ENCODE results near the gene ARSG. TPM values are rescaled to one million over a fixed set of nuclear protein-coding genes. Genes with fewer than 3 reads are reported as not detected.

ARSG gene
- polyA plus RNA-seq, 1 of the 3 experiments (the other 2 are of a cell fraction) = 0.41 TPM

- CTCF ChIA-PET = interaction anchor here (0.6 to 1.7 kb wide), 4 partner anchors 24 to 346 kb away, joined by 3 to 8 read pairs (median 4); no protein-coding TSS in a partner anchor
- Histone ChIP-seq H3K4me2 (no peak overlapping the region), H3F3A (replicated peaks; ENCODE audit: insufficient read depth) (no peaks in the 10 kb centered on the region), H3K36me3 (replicated peaks in 1 of 2; ENCODE audit: control insufficient read depth in 1 of 2, insufficient read depth in 2 of 2, low read length in 1 of 2) (no peaks in the 10 kb centered on the region), H3K27ac (ENCODE audit: low read depth in 2 of 2, low read length in 1 of 2) (no peak overlapping the region), H3K9ac (no peak overlapping the region), H4K20me1 (ENCODE audit: insufficient read depth) (no peaks in the 10 kb centered on the region), H2AFZ (ENCODE audit: low read depth) (no peak overlapping the region), H3K79me2 (ENCODE audit: insufficient read depth) (no peaks in the 10 kb centered on the region), H3K9me2 (no peaks in the 10 kb centered on the region), H3K4me3 (ENCODE audit: low read depth in 2 of 2, low read length in 1 of 2) (no peak overlapping the region), H3K27me3 (ENCODE audit: insufficient read depth) (peaks cover 10% of the 10 kb centered on the region; the same call in 1 of the 2 replicates), H3K4me1 (ENCODE audit: control insufficient read depth in 1 of 2, insufficient read depth in 2 of 2, low read depth in 1 of 2, low read length in 1 of 2) (peaks cover 0 to 12% of the 10 kb centered on the region in 2 experiments; a peak in 1 of 4 replicates), H3K9me3 (no peaks in the 10 kb centered on the region)
- TF ChIP-seq EP300 (IDR thresholded peaks at IDR 0.05; ENCODE audit: borderline replicate concordance in 1 of 2, low read depth in 1 of 2, low read length in 1 of 2) (no peak), SMC3 (IDR thresholded peaks at IDR 0.05; ENCODE audit: low read depth, low read length) (no peak), CHD2 (IDR thresholded peaks at IDR 0.05; ENCODE audit: low read length, partially characterized antibody) (no peak)
- POLR2A ChIA-PET = no interaction called here
- WGBS (ENCODE audit: low lambda C conversion rate) = 86% methylated on average over 4 of the region's 4 CpGs
- no peak for DNase-seq
These were observed 66.6 kb downstream of the ARSG start for GRCh38 chr17:68357886-68358285.

GRCh38 chr17:68359791-68360535, 68.7 kb downstream of the ARSG start:
- Histone ChIP-seq H3F3A (replicated peaks; ENCODE audit: insufficient read depth) (no peaks in the 10 kb centered on the region), H2AFZ (ENCODE audit: low read depth) (no peak overlapping the region), H3K79me2 (ENCODE audit: insufficient read depth) (no peaks in the 10 kb centered on the region), H3K27ac (ENCODE audit: low read depth in 2 of 2, low read length in 1 of 2) (no peak overlapping the region), H3K4me1 (ENCODE audit: control insufficient read depth in 1 of 2, insufficient read depth in 2 of 2, low read depth in 1 of 2, low read length in 1 of 2) (peaks cover 0 to 2% of the 10 kb centered on the region in 2 experiments; a peak in 1 of 4 replicates), H3K27me3 (ENCODE audit: insufficient read depth) (peaks cover 12% of the 10 kb centered on the region; the same call in 1 of the 2 replicates), H3K9ac (no peak overlapping the region), H3K4me3 (ENCODE audit: low read depth in 2 of 2, low read length in 1 of 2) (no peak overlapping the region), H3K36me3 (replicated peaks in 1 of 2; ENCODE audit: control insufficient read depth in 1 of 2, insufficient read depth in 2 of 2, low read length in 1 of 2) (no peaks in the 10 kb centered on the region), H3K9me3 (no peaks in the 10 kb centered on the region), H4K20me1 (ENCODE audit: insufficient read depth) (no peaks in the 10 kb centered on the region), H3K9me2 (no peaks in the 10 kb centered on the region), H3K4me2 (no peak overlapping the region)
- POLR2A ChIA-PET = no interaction called here
- no peak for TF ChIP-seq TCF12 (IDR thresholded peaks at IDR 0.05)
- TF ChIP-seq CTCF (IDR thresholded peaks at IDR 0.05) = no peak
- no peak for TF ChIP-seq PBX3 (IDR thresholded peaks at IDR 0.05)
- DNase-seq = no peak
- CTCF ChIA-PET = interaction anchor here (0.6 to 1.5 kb wide), 3 partner anchors 11 to 102 kb away, joined by 3 read pairs; no protein-coding TSS in a partner anchor
- 60% methylated on average over 13 of the region's 13 CpGs for WGBS (ENCODE audit: low lambda C conversion rate)

DNA sequence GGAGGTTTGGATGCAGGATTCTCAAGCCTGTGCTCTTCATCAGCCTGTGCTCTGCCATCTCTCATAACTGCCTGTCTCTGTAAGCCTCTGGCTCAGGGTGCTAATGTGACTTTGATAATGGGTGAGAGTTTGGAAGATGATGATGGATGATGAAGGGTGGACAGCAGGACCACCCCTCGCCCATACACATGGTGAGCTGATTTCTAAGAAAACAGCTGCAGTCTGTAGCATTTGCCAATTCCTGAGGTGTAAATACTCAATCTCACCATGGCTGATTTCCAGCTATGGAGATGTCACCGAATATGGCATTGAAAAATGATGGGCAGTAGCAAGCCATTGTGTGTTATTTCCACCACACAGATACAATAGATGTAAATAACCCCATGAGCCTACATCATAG, 74.2 kb downstream of the ARSG start:
- Histone ChIP-seq H3K36me3 (replicated peaks in 1 of 2; ENCODE audit: control insufficient read depth in 1 of 2, insufficient read depth in 2 of 2, low read length in 1 of 2) (no peaks in the 10 kb centered on the region), H3K79me2 (ENCODE audit: insufficient read depth) (no peaks in the 10 kb centered on the region), H3K4me2 (no peak overlapping the region), H3K27me3 (ENCODE audit: insufficient read depth) (peaks cover 21% of the 10 kb centered on the region; the same call in 1 of the 2 replicates), H3F3A (replicated peaks; ENCODE audit: insufficient read depth) (no peaks in the 10 kb centered on the region), H3K9me2 (no peaks in the 10 kb centered on the region), H3K27ac (ENCODE audit: low read depth in 2 of 2, low read length in 1 of 2) (no peak overlapping the region), H3K9ac (no peak overlapping the region), H4K20me1 (ENCODE audit: insufficient read depth) (no peaks in the 10 kb centered on the region), H2AFZ (ENCODE audit: low read depth) (no peak overlapping the region), H3K4me3 (ENCODE audit: low read depth in 2 of 2, low read length in 1 of 2) (no peak overlapping the region), H3K4me1 (ENCODE audit: control insufficient read depth in 1 of 2, insufficient read depth in 2 of 2, low read depth in 1 of 2, low read length in 1 of 2) (no peaks in the 10 kb centered on the region), H3K9me3 (no peaks in the 10 kb centered on the region)
- ChIA-PET CTCF (no interaction called here), POLR2A (no interaction called here)
- no peak for DNase-seq
- WGBS (ENCODE audit: low lambda C conversion rate) = 23% methylated on average over 2 of the region's 2 CpGs
- no peak for TF ChIP-seq USF1 (IDR thresholded peaks at IDR 0.05; ENCODE audit: borderline replicate concordance, low read depth)
- TF ChIP-seq ELF1 (IDR thresholded peaks at IDR 0.05) = no peak
- TF ChIP-seq YY1 (IDR thresholded peaks at IDR 0.05; ENCODE audit: low read depth) = no peak
- TF ChIP-seq GATA2 (CRISPR knock-in tag; IDR thresholded peaks at IDR 0.05) = no peak
- no peak for TF ChIP-seq GABPA (IDR thresholded peaks at IDR 0.05; ENCODE audit: low read depth)
- no peak for TF ChIP-seq TAF1 (IDR thresholded peaks at IDR 0.05; ENCODE audit: borderline replicate concordance, low read depth, low read length)
- no peak for TF ChIP-seq SIN3A (IDR thresholded peaks at IDR 0.05; ENCODE audit: borderline replicate concordance, low read depth, low read length)
- TF ChIP-seq, protein P1, sequence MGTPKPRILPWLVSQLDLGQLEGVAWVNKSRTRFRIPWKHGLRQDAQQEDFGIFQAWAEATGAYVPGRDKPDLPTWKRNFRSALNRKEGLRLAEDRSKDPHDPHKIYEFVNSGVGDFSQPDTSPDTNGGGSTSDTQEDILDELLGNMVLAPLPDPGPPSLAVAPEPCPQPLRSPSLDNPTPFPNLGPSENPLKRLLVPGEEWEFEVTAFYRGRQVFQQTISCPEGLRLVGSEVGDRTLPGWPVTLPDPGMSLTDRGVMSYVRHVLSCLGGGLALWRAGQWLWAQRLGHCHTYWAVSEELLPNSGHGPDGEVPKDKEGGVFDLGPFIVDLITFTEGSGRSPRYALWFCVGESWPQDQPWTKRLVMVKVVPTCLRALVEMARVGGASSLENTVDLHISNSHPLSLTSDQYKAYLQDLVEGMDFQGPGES (IDR thresholded peaks at IDR 0.05; ENCODE audit: low read depth, low read length) = no peak
- no peak for TF ChIP-seq MXI1 (IDR thresholded peaks at IDR 0.05; ENCODE audit: low read depth, low read length)
- TF ChIP-seq FOSL2 (IDR thresholded peaks at IDR 0.05; ENCODE audit: borderline replicate concordance, low read depth) = no peak
- TF ChIP-seq POLR2AphosphoS5 (IDR thresholded peaks at IDR 0.05; ENCODE audit: low read depth, low read length) = no peak

Data from SK-N-SH (cell line).